H9 (cell line): ENCODE data around the gene NYAP2. TPM values are rescaled to one million over a fixed set of nuclear protein-coding genes. Genes with fewer than 3 reads are reported as not detected.

Experiments
- DNase-seq: peaks from one replicate; pipeline ENCODE4 v3.0.0-alpha.2; 2017
- H2AFZ ChIP-seq: one replicate; pipeline ENCODE4 v1.6.1; 2013; ENCODE audit warnings: mild to moderate bottlenecking, low read length, control low read depth, moderate library complexity
- H2AK5ac ChIP-seq: 2 replicates; pipeline ENCODE4 v1.6.1; 2013; ENCODE audit warnings: low read length, control low read depth, mixed read lengths; ENCODE audit not compliant: insufficient read length
- H2BK120ac ChIP-seq: one replicate; pipeline ENCODE4 v1.6.1; 2013; ENCODE audit warnings: low read depth, mild to moderate bottlenecking, low read length, control low read depth, inconsistent platforms; ENCODE audit not compliant: poor library complexity, severe bottlenecking
- H2BK12ac ChIP-seq: 2 replicates; pipeline ENCODE4 v1.6.1; 2013; ENCODE audit warnings: low read length, control low read depth, mixed read lengths, low read depth; ENCODE audit not compliant: insufficient read length
- H2BK15ac ChIP-seq: 2 replicates; pipeline ENCODE4 v1.6.1; 2013; ENCODE audit warnings: low read depth, low read length, control low read depth
- H2BK20ac ChIP-seq: one replicate; pipeline ENCODE4 v1.6.1; 2013; ENCODE audit warnings: low read depth, mild to moderate bottlenecking, low read length, control low read depth, inconsistent platforms; ENCODE audit not compliant: poor library complexity, severe bottlenecking
- H2BK5ac ChIP-seq: 2 replicates; pipeline ENCODE4 v1.6.1; 2013; ENCODE audit warnings: low read length, control low read depth, mixed read lengths; ENCODE audit not compliant: insufficient read length
- H3K14ac ChIP-seq: 2 replicates; pipeline ENCODE4 v1.6.1; 2013; ENCODE audit warnings: low read length, control low read depth; ENCODE audit not compliant: insufficient read depth
- H3K18ac ChIP-seq: 2 replicates; pipeline ENCODE4 v1.6.1; 2013; ENCODE audit warnings: low read depth, mild to moderate bottlenecking, mixed read lengths, low read length, control low read depth; ENCODE audit not compliant: insufficient read length
- H3K23ac ChIP-seq: 2 replicates; pipeline ENCODE4 v1.6.1; 2013; ENCODE audit warnings: low read length, control low read depth, mixed read lengths, low read depth; ENCODE audit not compliant: insufficient read length
- H3K23me2 ChIP-seq: 2 replicates; pipeline ENCODE4 v1.6.1; 2013; ENCODE audit warnings: low read depth, mild to moderate bottlenecking, mixed read lengths, low read length, control low read depth; ENCODE audit not compliant: insufficient read length, poor library complexity, severe bottlenecking
- H3K27ac ChIP-seq: 2 replicates; pipeline ENCODE4 v1.5.1; 2013; ENCODE audit warnings: low read length, control low read depth, mixed read lengths, low read depth; ENCODE audit not compliant: insufficient read length
- H3K27me3 ChIP-seq: 2 replicates; pipeline ENCODE4 v1.6.1; 2013; ENCODE audit warnings: low read length, control low read depth, inconsistent platforms; ENCODE audit not compliant: insufficient read depth
- H3K4ac ChIP-seq: 2 replicates; pipeline ENCODE4 v1.6.1; 2013; ENCODE audit warnings: low read depth, mild to moderate bottlenecking, control low read depth, inconsistent platforms, low read length, moderate library complexity
- H3K4me1 ChIP-seq: 2 replicates; pipeline ENCODE4 v1.6.1; 2013; ENCODE audit warnings: low read length, control low read depth, inconsistent platforms; ENCODE audit not compliant: insufficient read depth
- H3K4me2 ChIP-seq: 2 replicates; pipeline ENCODE4 v1.6.1; 2013; ENCODE audit warnings: low read length, control low read depth, mixed read lengths; ENCODE audit not compliant: insufficient read length, insufficient read depth
- H3K56ac ChIP-seq: 2 replicates; pipeline ENCODE4 v1.6.1; 2013; ENCODE audit warnings: low read depth, mild to moderate bottlenecking, mixed read lengths, low read length, control low read depth; ENCODE audit not compliant: insufficient read length
- H3K79me1 ChIP-seq: 2 replicates; pipeline ENCODE4 v1.6.1; 2013; ENCODE audit warnings: low read depth, mild to moderate bottlenecking, moderate library complexity, low read length, control low read depth, inconsistent platforms; ENCODE audit not compliant: insufficient read depth, poor library complexity, severe bottlenecking
- H3K79me2 ChIP-seq: 2 replicates; pipeline ENCODE4 v1.6.1; 2013; ENCODE audit warnings: low read length, control low read depth, inconsistent platforms; ENCODE audit not compliant: insufficient read depth
- H3K9ac ChIP-seq: 2 replicates; pipeline ENCODE4 v1.6.1; 2013; ENCODE audit warnings: low read length, control low read depth, mixed read lengths; ENCODE audit not compliant: insufficient read length; ENCODE audit errors: extremely low read depth
- H3K9me3 ChIP-seq: one replicate; pipeline ENCODE4 v1.6.1; 2013; ENCODE audit warnings: low read depth, low read length, inconsistent platforms; ENCODE audit not compliant: control insufficient read depth
- H3T11ph ChIP-seq: one replicate; pipeline ENCODE4 v1.6.1; 2013; ENCODE audit warnings: mild to moderate bottlenecking, low read length, control low read depth, inconsistent platforms
- H4K20me1 ChIP-seq: one replicate; pipeline ENCODE4 v1.6.1; 2013; ENCODE audit not compliant: control insufficient read depth, insufficient read length, insufficient read depth
- H4K5ac ChIP-seq: 2 replicates; pipeline ENCODE4 v1.6.1; 2013; ENCODE audit warnings: low read depth, mild to moderate bottlenecking, mixed read lengths, low read length, control low read depth; ENCODE audit not compliant: insufficient read length
- H4K8ac ChIP-seq: replicated peaks from 2 replicates; pipeline ENCODE4 v1.6.1; 2013; ENCODE audit warnings: low read length, control low read depth, mixed read lengths, low read depth; ENCODE audit not compliant: insufficient read length
- H4K91ac ChIP-seq: 2 replicates; pipeline ENCODE4 v1.6.1; 2013; ENCODE audit warnings: low read depth, mild to moderate bottlenecking, moderate library complexity, mixed read lengths, low read length, control low read depth; ENCODE audit not compliant: insufficient read length
- H3K27ac Mint-ChIP-seq, 3 experiments: 2 replicates in 2 of 3; 3 replicates in 1 of 3; pipeline ENCODE4 v1.8.0; 2020 to 2021; ENCODE audit warnings: mixed read lengths in 3 of 3, mild to moderate bottlenecking in 1 of 3, moderate library complexity in 1 of 3
- H3K27me3 Mint-ChIP-seq: 2 replicates; pipeline ENCODE4 v1.8.0; 2021; ENCODE audit warnings: low read depth, mild to moderate bottlenecking, moderate library complexity, mixed read lengths
- H3K36me3 Mint-ChIP-seq, 3 experiments: 2 replicates in 2 of 3; 3 replicates in 1 of 3; pipeline ENCODE4 v1.8.0; 2020 to 2021; ENCODE audit warnings: low read depth in 3 of 3, mixed read lengths in 3 of 3; ENCODE audit not compliant: insufficient read depth in 1 of 3
- H3K4me1 Mint-ChIP-seq, 2 experiments: 2 replicates each; pipeline ENCODE4 v1.8.0; 2020; ENCODE audit warnings: mixed read lengths in 2 of 2
- H3K4me3 Mint-ChIP-seq, 2 experiments: 2 replicates in 1 of 2; 3 replicates in 1 of 2; pipeline ENCODE4 v1.8.0; 2020 to 2021; ENCODE audit warnings: mild to moderate bottlenecking in 2 of 2, mixed read lengths in 2 of 2, moderate library complexity in 1 of 2
- H3K9me3 Mint-ChIP-seq, 2 experiments: 2 replicates in 1 of 2; 3 replicates in 1 of 2; pipeline ENCODE4 v1.8.0; 2020; ENCODE audit warnings: mild to moderate bottlenecking in 2 of 2, mixed read lengths in 2 of 2, moderate library complexity in 1 of 2
- WGBS: extraction: QIAGEN DNeasy Blood & Tissue Kit; methylation state at CpG from one replicate; pipeline ENCODE4 v1.1.7; 2013; ENCODE audit warnings: missing lambda C conversion rate, low lambda C conversion rate, mixed read lengths; ENCODE audit not compliant: insufficient read length; ENCODE audit errors: extremely low coverage; 5-methylcytosine and 5-hydroxymethylcytosine counted together
- total RNA-seq: library from RNA; stranded (reverse); gene quantifications from 2 replicates; pipeline ENCODE4 v1.2.1, GENCODE V29; 2021
- TF ChIP-seq, protein P1 (sequence below): fragments of 200-600 bp; sonication (generic); conservative IDR thresholded peaks from 3 replicates; pipeline ENCODE4 v1.8.0; 2021; ENCODE audit warnings: antibody characterized with exemption, mild to moderate bottlenecking

The NYAP2 gene
- total RNA-seq, 1 experiment from 2014 or later: not detected

DNA sequence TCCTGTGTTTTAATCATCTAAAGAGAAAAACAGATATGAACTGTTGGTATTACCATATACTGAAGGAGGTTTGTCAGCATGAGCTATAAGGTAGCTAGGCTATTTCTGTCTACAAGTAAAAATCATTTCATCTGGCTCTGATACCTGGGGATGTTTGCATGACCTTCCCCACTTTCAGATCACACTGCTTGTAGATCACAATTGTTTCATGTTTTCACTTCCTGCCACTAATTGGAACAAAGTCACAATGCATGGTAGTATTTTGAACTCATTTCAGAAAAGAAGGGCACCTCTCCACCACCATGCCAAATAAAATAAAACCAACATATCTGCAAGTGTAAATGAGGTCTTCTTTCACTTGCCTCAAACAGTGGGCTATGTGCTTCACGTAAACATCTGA, 37.8 kb downstream of the NYAP2 start:
- H3K18ac ChIP-seq: no peak overlapping the region
- no peak overlapping the region for H3K4me3 Mint-ChIP-seq
- no CpG with 5 or more reads among the region's 1 CpG for WGBS
- no peak overlapping the region for H4K8ac ChIP-seq
- no peaks in the 10 kb centered on the region for H3K79me1 ChIP-seq
- peaks cover 0 to 4% of the 10 kb centered on the region in 2 experiments; a peak in 3 of 4 replicates for H3K4me1 Mint-ChIP-seq
- H2BK120ac ChIP-seq: no peak overlapping the region
- no peaks in the 10 kb centered on the region for H3K4me1 ChIP-seq
- H2AFZ ChIP-seq: no peak overlapping the region
- H3K23me2 ChIP-seq: no peaks in the 10 kb centered on the region
- no peak overlapping the region for H4K91ac ChIP-seq
- TF ChIP-seq, protein P1, sequence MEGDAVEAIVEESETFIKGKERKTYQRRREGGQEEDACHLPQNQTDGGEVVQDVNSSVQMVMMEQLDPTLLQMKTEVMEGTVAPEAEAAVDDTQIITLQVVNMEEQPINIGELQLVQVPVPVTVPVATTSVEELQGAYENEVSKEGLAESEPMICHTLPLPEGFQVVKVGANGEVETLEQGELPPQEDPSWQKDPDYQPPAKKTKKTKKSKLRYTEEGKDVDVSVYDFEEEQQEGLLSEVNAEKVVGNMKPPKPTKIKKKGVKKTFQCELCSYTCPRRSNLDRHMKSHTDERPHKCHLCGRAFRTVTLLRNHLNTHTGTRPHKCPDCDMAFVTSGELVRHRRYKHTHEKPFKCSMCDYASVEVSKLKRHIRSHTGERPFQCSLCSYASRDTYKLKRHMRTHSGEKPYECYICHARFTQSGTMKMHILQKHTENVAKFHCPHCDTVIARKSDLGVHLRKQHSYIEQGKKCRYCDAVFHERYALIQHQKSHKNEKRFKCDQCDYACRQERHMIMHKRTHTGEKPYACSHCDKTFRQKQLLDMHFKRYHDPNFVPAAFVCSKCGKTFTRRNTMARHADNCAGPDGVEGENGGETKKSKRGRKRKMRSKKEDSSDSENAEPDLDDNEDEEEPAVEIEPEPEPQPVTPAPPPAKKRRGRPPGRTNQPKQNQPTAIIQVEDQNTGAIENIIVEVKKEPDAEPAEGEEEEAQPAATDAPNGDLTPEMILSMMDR: no peak
- no peak overlapping the region for H3K4ac ChIP-seq
- no peak overlapping the region for H3K14ac ChIP-seq
- H2BK20ac ChIP-seq: no peak overlapping the region
- H3K27ac Mint-ChIP-seq: no peak overlapping the region
- no peak overlapping the region for H4K5ac ChIP-seq
- no peak overlapping the region for H2BK12ac ChIP-seq
- no peak overlapping the region for H3T11ph ChIP-seq
- H3K27me3 ChIP-seq: no peaks in the 10 kb centered on the region
- H3K27me3 Mint-ChIP-seq: no peaks in the 10 kb centered on the region
- H3K9me3 ChIP-seq: no peaks in the 10 kb centered on the region
- H2BK5ac ChIP-seq: no peak overlapping the region
- no peaks in the 10 kb centered on the region for H3K36me3 Mint-ChIP-seq
- no peaks in the 10 kb centered on the region for H4K20me1 ChIP-seq
- no peak for DNase-seq
- H3K9me3 Mint-ChIP-seq: no peaks in the 10 kb centered on the region
- no peak overlapping the region for H2AK5ac ChIP-seq
- no peaks in the 10 kb centered on the region for H3K79me2 ChIP-seq
- H3K23ac ChIP-seq: no peak overlapping the region
- no peak overlapping the region for H3K27ac ChIP-seq
- no peak overlapping the region for H3K56ac ChIP-seq
- H3K4me2 ChIP-seq: no peak overlapping the region
- H2BK15ac ChIP-seq: no peak overlapping the region
- H3K9ac ChIP-seq: no peak overlapping the region
